ENCODE results near the gene CNKSR1. TPM values are rescaled to one million over a fixed set of nuclear protein-coding genes. Genes with fewer than 3 reads are reported as not detected.

The CNKSR1 gene
- polyA plus RNA-seq, 1 of the 3 experiments (the other 2 are of a cell fraction), result 0.49 TPM

DNA sequence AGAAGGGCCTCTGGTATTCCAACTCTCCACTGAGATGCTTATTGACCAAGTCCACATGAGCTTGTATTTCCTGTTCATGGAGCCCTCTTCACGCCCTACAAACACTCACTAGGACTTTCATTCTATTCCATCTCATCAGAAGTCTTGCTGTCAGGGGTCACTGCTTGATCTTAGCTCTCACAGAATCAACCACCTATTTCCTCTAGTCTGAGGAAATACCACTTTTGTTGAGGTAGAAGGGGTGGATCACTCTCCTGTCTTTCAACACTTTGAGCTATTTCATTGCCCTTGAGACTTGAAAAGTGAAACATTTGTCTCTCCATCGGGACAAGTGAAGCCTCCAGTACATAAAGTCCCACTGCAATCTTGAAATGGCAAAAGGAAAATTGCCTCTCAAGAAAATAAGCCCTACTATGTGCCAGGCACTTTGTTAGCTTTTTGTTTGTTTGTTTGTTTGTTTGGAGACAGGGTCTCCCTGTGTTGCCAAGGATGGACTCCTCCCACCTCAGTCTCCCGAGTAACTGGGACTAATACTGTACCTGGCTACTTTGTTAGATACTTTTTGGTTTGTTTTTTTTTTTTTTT, 38.2 kb upstream of the CNKSR1 start:
- Histone ChIP-seq H3F3A (replicated peaks; ENCODE audit: insufficient read depth) (no peaks in the 10 kb centered on the region), H3K27ac (ENCODE audit: low read depth in 2 of 2, low read length in 1 of 2) (no peak overlapping the region), H3K4me1 (ENCODE audit: control insufficient read depth in 1 of 2, insufficient read depth in 2 of 2, low read depth in 1 of 2, low read length in 1 of 2) (no peaks in the 10 kb centered on the region), H3K9ac (no peak overlapping the region), H4K20me1 (ENCODE audit: insufficient read depth) (no peaks in the 10 kb centered on the region), H3K27me3 (ENCODE audit: insufficient read depth) (no peaks in the 10 kb centered on the region), H3K79me2 (ENCODE audit: insufficient read depth) (no peaks in the 10 kb centered on the region), H2AFZ (ENCODE audit: low read depth) (no peak overlapping the region), H3K36me3 (replicated peaks in 1 of 2; ENCODE audit: control insufficient read depth in 1 of 2, insufficient read depth in 2 of 2, low read length in 1 of 2) (no peaks in the 10 kb centered on the region), H3K9me2 (no peaks in the 10 kb centered on the region), H3K4me2 (no peak overlapping the region), H3K9me3 (no peaks in the 10 kb centered on the region), H3K4me3 (ENCODE audit: low read depth in 2 of 2, low read length in 1 of 2) (no peak overlapping the region)
- 47% methylated on average over 3 of the region's 3 CpGs for WGBS (ENCODE audit: low lambda C conversion rate)
- TF ChIP-seq EP300 (IDR thresholded peaks at IDR 0.05; ENCODE audit: borderline replicate concordance in 1 of 2, low read depth in 1 of 2, low read length in 1 of 2) (no peak), TCF12 (IDR thresholded peaks at IDR 0.05) (no peak), JUND (IDR thresholded peaks at IDR 0.05) (no peak)
- no peak for DNase-seq
- CTCF ChIA-PET, result interaction anchor here (1.0 to 1.9 kb wide), 8 partner anchors 9 to 104 kb away, joined by 3 to 8 read pairs (median 5); no protein-coding TSS in a partner anchor
- POLR2A ChIA-PET, result no interaction called here

DNA sequence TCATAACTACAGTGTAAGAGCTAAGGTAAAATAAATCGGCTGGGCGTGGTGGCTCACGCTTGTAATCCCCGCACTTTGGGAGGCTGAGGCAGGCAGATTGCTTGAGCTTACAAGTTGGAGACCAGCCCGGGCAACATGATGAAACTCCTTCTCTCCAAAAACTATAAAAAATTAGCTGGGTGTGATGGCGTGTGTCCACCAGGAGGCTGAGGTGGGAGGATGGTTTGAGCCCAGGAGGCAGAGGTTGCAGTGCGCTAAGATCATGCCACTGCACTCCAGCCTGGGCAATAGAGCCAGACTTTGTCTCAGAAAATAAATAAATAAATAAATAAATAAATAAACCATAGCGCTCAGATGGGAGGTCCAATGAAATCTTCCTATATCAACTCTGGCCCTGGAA, 35.1 kb upstream of the CNKSR1 start:
- Histone ChIP-seq H3K4me2 (no peak overlapping the region), H3K27me3 (ENCODE audit: insufficient read depth) (no peaks in the 10 kb centered on the region), H3K4me1 (ENCODE audit: control insufficient read depth in 1 of 2, insufficient read depth in 2 of 2, low read depth in 1 of 2, low read length in 1 of 2) (no peaks in the 10 kb centered on the region), H3K36me3 (replicated peaks in 1 of 2; ENCODE audit: control insufficient read depth in 1 of 2, insufficient read depth in 2 of 2, low read length in 1 of 2) (no peaks in the 10 kb centered on the region), H3K4me3 (ENCODE audit: low read depth in 2 of 2, low read length in 1 of 2) (no peak overlapping the region), H3K9me2 (no peaks in the 10 kb centered on the region), H3K9me3 (no peaks in the 10 kb centered on the region), H3K79me2 (ENCODE audit: insufficient read depth) (no peaks in the 10 kb centered on the region), H3K9ac (no peak overlapping the region), H3F3A (replicated peaks; ENCODE audit: insufficient read depth) (no peaks in the 10 kb centered on the region), H3K27ac (ENCODE audit: low read depth in 2 of 2, low read length in 1 of 2) (no peak overlapping the region), H4K20me1 (ENCODE audit: insufficient read depth) (no peaks in the 10 kb centered on the region), H2AFZ (ENCODE audit: low read depth) (no peak overlapping the region)
- TF ChIP-seq, protein P1, sequence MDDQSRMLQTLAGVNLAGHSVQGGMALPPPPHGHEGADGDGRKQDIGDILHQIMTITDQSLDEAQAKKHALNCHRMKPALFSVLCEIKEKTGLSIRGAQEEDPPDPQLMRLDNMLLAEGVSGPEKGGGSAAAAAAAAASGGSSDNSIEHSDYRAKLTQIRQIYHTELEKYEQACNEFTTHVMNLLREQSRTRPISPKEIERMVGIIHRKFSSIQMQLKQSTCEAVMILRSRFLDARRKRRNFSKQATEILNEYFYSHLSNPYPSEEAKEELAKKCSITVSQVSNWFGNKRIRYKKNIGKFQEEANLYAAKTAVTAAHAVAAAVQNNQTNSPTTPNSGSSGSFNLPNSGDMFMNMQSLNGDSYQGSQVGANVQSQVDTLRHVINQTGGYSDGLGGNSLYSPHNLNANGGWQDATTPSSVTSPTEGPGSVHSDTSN (IDR thresholded peaks at IDR 0.05), result no peak
- TF ChIP-seq YY1 (IDR thresholded peaks at IDR 0.05; ENCODE audit: low read depth), result no peak
- TF ChIP-seq FOXJ3 (CRISPR knock-in tag; IDR thresholded peaks at IDR 0.05), result no peak
- no peak for TF ChIP-seq GATA2 (CRISPR knock-in tag; IDR thresholded peaks at IDR 0.05)
- no peak for TF ChIP-seq NRF1 (IDR thresholded peaks at IDR 0.05; ENCODE audit: low read depth, low read length)
- no peak for TF ChIP-seq FOSL2 (IDR thresholded peaks at IDR 0.05; ENCODE audit: borderline replicate concordance, low read depth)
- TF ChIP-seq, protein P2, sequence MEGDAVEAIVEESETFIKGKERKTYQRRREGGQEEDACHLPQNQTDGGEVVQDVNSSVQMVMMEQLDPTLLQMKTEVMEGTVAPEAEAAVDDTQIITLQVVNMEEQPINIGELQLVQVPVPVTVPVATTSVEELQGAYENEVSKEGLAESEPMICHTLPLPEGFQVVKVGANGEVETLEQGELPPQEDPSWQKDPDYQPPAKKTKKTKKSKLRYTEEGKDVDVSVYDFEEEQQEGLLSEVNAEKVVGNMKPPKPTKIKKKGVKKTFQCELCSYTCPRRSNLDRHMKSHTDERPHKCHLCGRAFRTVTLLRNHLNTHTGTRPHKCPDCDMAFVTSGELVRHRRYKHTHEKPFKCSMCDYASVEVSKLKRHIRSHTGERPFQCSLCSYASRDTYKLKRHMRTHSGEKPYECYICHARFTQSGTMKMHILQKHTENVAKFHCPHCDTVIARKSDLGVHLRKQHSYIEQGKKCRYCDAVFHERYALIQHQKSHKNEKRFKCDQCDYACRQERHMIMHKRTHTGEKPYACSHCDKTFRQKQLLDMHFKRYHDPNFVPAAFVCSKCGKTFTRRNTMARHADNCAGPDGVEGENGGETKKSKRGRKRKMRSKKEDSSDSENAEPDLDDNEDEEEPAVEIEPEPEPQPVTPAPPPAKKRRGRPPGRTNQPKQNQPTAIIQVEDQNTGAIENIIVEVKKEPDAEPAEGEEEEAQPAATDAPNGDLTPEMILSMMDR (IDR thresholded peaks at IDR 0.05), result no peak
- no peak for TF ChIP-seq EP300 (IDR thresholded peaks at IDR 0.05; ENCODE audit: borderline replicate concordance in 1 of 2, low read depth in 1 of 2, low read length in 1 of 2)
- TF ChIP-seq, protein P3, sequence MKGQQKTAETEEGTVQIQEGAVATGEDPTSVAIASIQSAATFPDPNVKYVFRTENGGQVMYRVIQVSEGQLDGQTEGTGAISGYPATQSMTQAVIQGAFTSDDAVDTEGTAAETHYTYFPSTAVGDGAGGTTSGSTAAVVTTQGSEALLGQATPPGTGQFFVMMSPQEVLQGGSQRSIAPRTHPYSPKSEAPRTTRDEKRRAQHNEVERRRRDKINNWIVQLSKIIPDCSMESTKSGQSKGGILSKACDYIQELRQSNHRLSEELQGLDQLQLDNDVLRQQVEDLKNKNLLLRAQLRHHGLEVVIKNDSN (IDR thresholded peaks at IDR 0.05; ENCODE audit: borderline replicate concordance, low read depth), result no peak
- no peak for TF ChIP-seq FOXM1 (IDR thresholded peaks at IDR 0.05; ENCODE audit: low read depth)
- TF ChIP-seq TAF1 (IDR thresholded peaks at IDR 0.05; ENCODE audit: borderline replicate concordance, low read depth, low read length), result no peak
- no peak for TF ChIP-seq JUND (IDR thresholded peaks at IDR 0.05)
- no peak for TF ChIP-seq SIN3A (IDR thresholded peaks at IDR 0.05; ENCODE audit: borderline replicate concordance, low read depth, low read length)
- TF ChIP-seq, protein P4, sequence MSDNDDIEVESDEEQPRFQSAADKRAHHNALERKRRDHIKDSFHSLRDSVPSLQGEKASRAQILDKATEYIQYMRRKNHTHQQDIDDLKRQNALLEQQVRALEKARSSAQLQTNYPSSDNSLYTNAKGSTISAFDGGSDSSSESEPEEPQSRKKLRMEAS (IDR thresholded peaks at IDR 0.05; ENCODE audit: low read depth), result no peak
- no peak for TF ChIP-seq EZH2phosphoT487 (IDR thresholded peaks at IDR 0.05; ENCODE audit: borderline replicate concordance, low read depth)
- no peak for TF ChIP-seq MEF2A (IDR thresholded peaks at IDR 0.05; ENCODE audit: borderline replicate concordance, low read depth)
- no peak for TF ChIP-seq GABPA (IDR thresholded peaks at IDR 0.05; ENCODE audit: low read depth)
- TF ChIP-seq NFIC (IDR thresholded peaks at IDR 0.05; ENCODE audit: borderline replicate concordance), result no peak
- DNase-seq, result no peak
- WGBS (ENCODE audit: low lambda C conversion rate), result 96% methylated on average over 8 of the region's 8 CpGs
- POLR2A ChIA-PET, result interaction anchor here (1.2 kb wide), 1 partner anchor 30 kb away, joined by 4 read pairs; the partner anchor contains the start of gene PDIK1L
- CTCF ChIA-PET, result interaction anchor here (1.0 to 9.3 kb wide), 9 partner anchors 15 to 247 kb away, joined by 3 to 235 read pairs (median 5); partner anchors contain the start of genes FAM110D, PDIK1L and ZNF593
